H9 (cell line): ENCODE results near the gene CYFIP1. TPM values are rescaled to one million over a fixed set of nuclear protein-coding genes. Genes with fewer than 3 reads are reported as not detected.

ENCODE experiments used
- DNase-seq: peaks from one replicate; pipeline ENCODE4 v3.0.0-alpha.2; 2017
- H2AFZ ChIP-seq: one replicate; pipeline ENCODE4 v1.6.1; 2013; ENCODE audit warnings: mild to moderate bottlenecking, low read length, control low read depth, moderate library complexity
- H2AK5ac ChIP-seq: 2 replicates; pipeline ENCODE4 v1.6.1; 2013; ENCODE audit warnings: low read length, control low read depth, mixed read lengths; ENCODE audit not compliant: insufficient read length
- H2BK120ac ChIP-seq: one replicate; pipeline ENCODE4 v1.6.1; 2013; ENCODE audit warnings: low read depth, mild to moderate bottlenecking, low read length, control low read depth, inconsistent platforms; ENCODE audit not compliant: poor library complexity, severe bottlenecking
- H2BK12ac ChIP-seq: 2 replicates; pipeline ENCODE4 v1.6.1; 2013; ENCODE audit warnings: low read length, control low read depth, mixed read lengths, low read depth; ENCODE audit not compliant: insufficient read length
- H2BK15ac ChIP-seq: 2 replicates; pipeline ENCODE4 v1.6.1; 2013; ENCODE audit warnings: low read depth, low read length, control low read depth
- H2BK20ac ChIP-seq: one replicate; pipeline ENCODE4 v1.6.1; 2013; ENCODE audit warnings: low read depth, mild to moderate bottlenecking, low read length, control low read depth, inconsistent platforms; ENCODE audit not compliant: poor library complexity, severe bottlenecking
- H2BK5ac ChIP-seq: 2 replicates; pipeline ENCODE4 v1.6.1; 2013; ENCODE audit warnings: low read length, control low read depth, mixed read lengths; ENCODE audit not compliant: insufficient read length
- H3K14ac ChIP-seq: 2 replicates; pipeline ENCODE4 v1.6.1; 2013; ENCODE audit warnings: low read length, control low read depth; ENCODE audit not compliant: insufficient read depth
- H3K18ac ChIP-seq: 2 replicates; pipeline ENCODE4 v1.6.1; 2013; ENCODE audit warnings: low read depth, mild to moderate bottlenecking, mixed read lengths, low read length, control low read depth; ENCODE audit not compliant: insufficient read length
- H3K23ac ChIP-seq: 2 replicates; pipeline ENCODE4 v1.6.1; 2013; ENCODE audit warnings: low read length, control low read depth, mixed read lengths, low read depth; ENCODE audit not compliant: insufficient read length
- H3K23me2 ChIP-seq: 2 replicates; pipeline ENCODE4 v1.6.1; 2013; ENCODE audit warnings: low read depth, mild to moderate bottlenecking, mixed read lengths, low read length, control low read depth; ENCODE audit not compliant: insufficient read length, poor library complexity, severe bottlenecking
- H3K27ac ChIP-seq: 2 replicates; pipeline ENCODE4 v1.5.1; 2013; ENCODE audit warnings: low read length, control low read depth, mixed read lengths, low read depth; ENCODE audit not compliant: insufficient read length
- H3K27me3 ChIP-seq: 2 replicates; pipeline ENCODE4 v1.6.1; 2013; ENCODE audit warnings: low read length, control low read depth, inconsistent platforms; ENCODE audit not compliant: insufficient read depth
- H3K4ac ChIP-seq: 2 replicates; pipeline ENCODE4 v1.6.1; 2013; ENCODE audit warnings: low read depth, mild to moderate bottlenecking, control low read depth, inconsistent platforms, low read length, moderate library complexity
- H3K4me1 ChIP-seq: 2 replicates; pipeline ENCODE4 v1.6.1; 2013; ENCODE audit warnings: low read length, control low read depth, inconsistent platforms; ENCODE audit not compliant: insufficient read depth
- H3K4me2 ChIP-seq: 2 replicates; pipeline ENCODE4 v1.6.1; 2013; ENCODE audit warnings: low read length, control low read depth, mixed read lengths; ENCODE audit not compliant: insufficient read length, insufficient read depth
- H3K56ac ChIP-seq: 2 replicates; pipeline ENCODE4 v1.6.1; 2013; ENCODE audit warnings: low read depth, mild to moderate bottlenecking, mixed read lengths, low read length, control low read depth; ENCODE audit not compliant: insufficient read length
- H3K79me1 ChIP-seq: 2 replicates; pipeline ENCODE4 v1.6.1; 2013; ENCODE audit warnings: low read depth, mild to moderate bottlenecking, moderate library complexity, low read length, control low read depth, inconsistent platforms; ENCODE audit not compliant: insufficient read depth, poor library complexity, severe bottlenecking
- H3K79me2 ChIP-seq: 2 replicates; pipeline ENCODE4 v1.6.1; 2013; ENCODE audit warnings: low read length, control low read depth, inconsistent platforms; ENCODE audit not compliant: insufficient read depth
- H3K9ac ChIP-seq: 2 replicates; pipeline ENCODE4 v1.6.1; 2013; ENCODE audit warnings: low read length, control low read depth, mixed read lengths; ENCODE audit not compliant: insufficient read length; ENCODE audit errors: extremely low read depth
- H3K9me3 ChIP-seq: one replicate; pipeline ENCODE4 v1.6.1; 2013; ENCODE audit warnings: low read depth, low read length, inconsistent platforms; ENCODE audit not compliant: control insufficient read depth
- H3T11ph ChIP-seq: one replicate; pipeline ENCODE4 v1.6.1; 2013; ENCODE audit warnings: mild to moderate bottlenecking, low read length, control low read depth, inconsistent platforms
- H4K20me1 ChIP-seq: one replicate; pipeline ENCODE4 v1.6.1; 2013; ENCODE audit not compliant: control insufficient read depth, insufficient read length, insufficient read depth
- H4K5ac ChIP-seq: 2 replicates; pipeline ENCODE4 v1.6.1; 2013; ENCODE audit warnings: low read depth, mild to moderate bottlenecking, mixed read lengths, low read length, control low read depth; ENCODE audit not compliant: insufficient read length
- H4K8ac ChIP-seq: replicated peaks from 2 replicates; pipeline ENCODE4 v1.6.1; 2013; ENCODE audit warnings: low read length, control low read depth, mixed read lengths, low read depth; ENCODE audit not compliant: insufficient read length
- H4K91ac ChIP-seq: 2 replicates; pipeline ENCODE4 v1.6.1; 2013; ENCODE audit warnings: low read depth, mild to moderate bottlenecking, moderate library complexity, mixed read lengths, low read length, control low read depth; ENCODE audit not compliant: insufficient read length
- H3K27ac Mint-ChIP-seq, 3 experiments: 2 replicates in 2 of 3; 3 replicates in 1 of 3; pipeline ENCODE4 v1.8.0; 2020 to 2021; ENCODE audit warnings: mixed read lengths in 3 of 3, mild to moderate bottlenecking in 1 of 3, moderate library complexity in 1 of 3
- H3K27me3 Mint-ChIP-seq: 2 replicates; pipeline ENCODE4 v1.8.0; 2021; ENCODE audit warnings: low read depth, mild to moderate bottlenecking, moderate library complexity, mixed read lengths
- H3K36me3 Mint-ChIP-seq, 3 experiments: 2 replicates in 2 of 3; 3 replicates in 1 of 3; pipeline ENCODE4 v1.8.0; 2020 to 2021; ENCODE audit warnings: low read depth in 3 of 3, mixed read lengths in 3 of 3; ENCODE audit not compliant: insufficient read depth in 1 of 3
- H3K4me1 Mint-ChIP-seq, 2 experiments: 2 replicates each; pipeline ENCODE4 v1.8.0; 2020; ENCODE audit warnings: mixed read lengths in 2 of 2
- H3K4me3 Mint-ChIP-seq, 2 experiments: 2 replicates in 1 of 2; 3 replicates in 1 of 2; pipeline ENCODE4 v1.8.0; 2020 to 2021; ENCODE audit warnings: mild to moderate bottlenecking in 2 of 2, mixed read lengths in 2 of 2, moderate library complexity in 1 of 2
- H3K9me3 Mint-ChIP-seq, 2 experiments: 2 replicates in 1 of 2; 3 replicates in 1 of 2; pipeline ENCODE4 v1.8.0; 2020; ENCODE audit warnings: mild to moderate bottlenecking in 2 of 2, mixed read lengths in 2 of 2, moderate library complexity in 1 of 2
- CTCF ChIP-seq: fragments of 200-600 bp; sonication (generic); conservative IDR thresholded peaks from 3 replicates; pipeline ENCODE4 v1.8.0; 2021; ENCODE audit warnings: antibody characterized with exemption, mild to moderate bottlenecking
- WGBS: extraction: QIAGEN DNeasy Blood & Tissue Kit; methylation state at CpG from one replicate; pipeline ENCODE4 v1.1.7; 2013; ENCODE audit warnings: missing lambda C conversion rate, low lambda C conversion rate, mixed read lengths; ENCODE audit not compliant: insufficient read length; ENCODE audit errors: extremely low coverage; 5-methylcytosine and 5-hydroxymethylcytosine counted together
- total RNA-seq: library from RNA; stranded (reverse); gene quantifications from 2 replicates; pipeline ENCODE4 v1.2.1, GENCODE V29; 2021

Gene CYFIP1
- total RNA-seq, 1 experiment from 2014 or later, result 71.2 TPM

GRCh38 chr15:22891426-22892210, 88.5 kb downstream of the CYFIP1 start:
- Histone ChIP-seq H4K8ac (no peak overlapping the region), H4K91ac (no peak overlapping the region), H2AFZ (no peak overlapping the region), H2BK120ac (no peak overlapping the region), H3K23me2 (no peaks in the 10 kb centered on the region), H3K4ac (no peak overlapping the region), H3T11ph (no peak overlapping the region), H3K4me2 (no peak overlapping the region), H2BK12ac (no peak overlapping the region), H2BK5ac (no peak overlapping the region), H2BK20ac (no peak overlapping the region), H3K79me1 (no peaks in the 10 kb centered on the region), H4K5ac (no peak overlapping the region), H3K23ac (no peak overlapping the region), H3K27ac (no peak overlapping the region), H3K9ac (no peak overlapping the region), H3K79me2 (no peaks in the 10 kb centered on the region), H4K20me1 (no peaks in the 10 kb centered on the region), H3K4me1 (no peaks in the 10 kb centered on the region), H3K27me3 (no peaks in the 10 kb centered on the region), H2BK15ac (no peak overlapping the region), H3K14ac (no peak overlapping the region), H3K56ac (no peak overlapping the region), H2AK5ac (no peak overlapping the region), H3K9me3 (no peaks in the 10 kb centered on the region), H3K18ac (no peak overlapping the region)
- no peak for DNase-seq
- WGBS, result no CpG with 5 or more reads among the region's 33 CpGs
- Mint-ChIP-seq H3K4me1 (no peaks in the 10 kb centered on the region), H3K27me3 (no peaks in the 10 kb centered on the region), H3K36me3 (peaks cover 5 to 26% (median 15%) of the 10 kb centered on the region in 3 experiments; a peak in 6 of 7 replicates), H3K27ac (peak overlapping the region in 1 of 3 experiments; percentile 32; a peak in 2 of 7 replicates), H3K4me3 (no peak overlapping the region), H3K9me3 (no peaks in the 10 kb centered on the region)
- no peak for TF ChIP-seq CTCF
